GM19438 (cell line): ENCODE measurements around the gene ADIPOR2.

Source experiments
- ATAC-seq: cut with Tn5 transposase; IDR thresholded peaks from one replicate; pipeline ENCODE4 v1.9.1; 2021; ENCODE audit warnings: low read depth; ENCODE audit not compliant: unreplicated experiment

The ADIPOR2 gene

GRCh38 chr12:1690578-1691122 lies at the start of gene ADIPOR2:
Gene ADIPOR2, plus strand, starts transcription at chr12:1691070. Its CDS starts 63,274 bp downstream, at chr12:1754344.
- ATAC-seq = peak; percentile 93

GRCh38 chr12:1642513-1642912 lies 48.4 kb upstream of the ADIPOR2 start:
- no peak for ATAC-seq

GRCh38 chr12:1643043-1643442 lies 47.8 kb upstream of the ADIPOR2 start:
- no peak for ATAC-seq

- no peak for ATAC-seq
Observed at GRCh38 chr12:1643905-1644533, 46.9 kb upstream of the ADIPOR2 start.

GRCh38 chr12:1644534-1645438 lies 46.1 kb upstream of the ADIPOR2 start:
- no peak for ATAC-seq

- ATAC-seq = no peak
Observed at GRCh38 chr12:1645819-1646218, 45.1 kb upstream of the ADIPOR2 start.

GRCh38 chr12:1646569-1647284 lies 44.1 kb upstream of the ADIPOR2 start:
- ATAC-seq = no peak

GRCh38 chr12:1647285-1647669 lies 43.6 kb upstream of the ADIPOR2 start:
- no peak for ATAC-seq

- ATAC-seq = no peak
Observed at GRCh38 chr12:1650260-1650977, 40.5 kb upstream of the ADIPOR2 start.

GRCh38 chr12:1650978-1651361 lies 39.9 kb upstream of the ADIPOR2 start:
- ATAC-seq = no peak

GRCh38 chr12:1651946-1652345 lies 38.9 kb upstream of the ADIPOR2 start:
- no peak for ATAC-seq

- no peak for ATAC-seq
Observed at GRCh38 chr12:1655225-1655788, 35.6 kb upstream of the ADIPOR2 start.

- no peak for ATAC-seq
Observed at GRCh38 chr12:1656902-1657301, 34.0 kb upstream of the ADIPOR2 start.

GRCh38 chr12:1657688-1658087 lies 33.2 kb upstream of the ADIPOR2 start:
- no peak for ATAC-seq

GRCh38 chr12:1660304-1661187 lies 30.3 kb upstream of the ADIPOR2 start:
- ATAC-seq = no peak

GRCh38 chr12:1661553-1662335 lies 29.1 kb upstream of the ADIPOR2 start:
- ATAC-seq = peak; percentile 77

GRCh38 chr12:1662761-1663439 lies 28.0 kb upstream of the ADIPOR2 start:
- no peak for ATAC-seq
